DMS 273 treated with DMSO at 0.1 percent for 48 hours (cell line): Measurements from ENCODE around the gene SDR42E1.
"Not testable (repeated sequence)": the region's sequence is repeated elsewhere in the genome, so short reads cannot be mapped to it uniquely, and the experiment has no call there.

Source experiments
- DNase-seq: peaks from one replicate; lab custom pipeline; 2025; lab: John Stamatoyannopoulos, UW

The SDR42E1 gene

GRCh38 chr16:82037251-82037650 is 26.0 kb upstream of the SDR42E1 start:
- no peak for DNase-seq

GRCh38 chr16:82034981-82035612 is 23.8 kb upstream of the SDR42E1 start, which contains the start of gene HSD17B2:
TSS of gene HSD17B2 (plus strand) at chr16:82035253. CDS start at chr16:82035425, 172 bp downstream.
- DNase-seq, result no peak

DNA sequence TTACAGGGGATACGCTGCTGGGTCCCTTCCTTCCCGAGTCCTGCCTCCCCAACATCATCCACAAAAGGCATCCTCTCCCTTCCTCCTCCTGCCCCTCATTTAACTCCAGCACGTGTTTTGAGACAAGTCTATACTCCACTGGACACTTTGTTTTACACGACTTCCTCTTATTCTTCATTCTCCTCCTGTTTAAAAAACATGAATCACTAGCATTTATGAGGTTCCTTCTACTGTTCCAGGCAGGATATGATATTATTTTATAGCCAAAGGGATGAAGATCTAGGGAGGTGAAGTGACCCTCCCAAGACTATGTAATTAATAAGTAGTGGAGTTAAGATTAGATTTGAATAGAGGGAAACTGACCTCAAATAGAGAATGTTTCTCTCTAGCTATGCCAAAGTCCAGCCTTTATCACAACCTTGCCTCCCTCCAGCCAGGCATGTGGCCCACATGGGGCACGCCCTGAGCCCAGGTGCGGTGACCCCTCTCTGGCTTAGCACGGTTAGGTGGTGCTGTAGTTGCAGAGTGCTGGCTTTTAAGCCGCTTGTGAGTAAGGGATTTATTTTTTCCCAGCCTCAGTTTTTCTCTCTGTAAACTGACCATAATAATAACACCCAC is 22.5 kb upstream of the SDR42E1 start:
- DNase-seq, result no peak

DNA sequence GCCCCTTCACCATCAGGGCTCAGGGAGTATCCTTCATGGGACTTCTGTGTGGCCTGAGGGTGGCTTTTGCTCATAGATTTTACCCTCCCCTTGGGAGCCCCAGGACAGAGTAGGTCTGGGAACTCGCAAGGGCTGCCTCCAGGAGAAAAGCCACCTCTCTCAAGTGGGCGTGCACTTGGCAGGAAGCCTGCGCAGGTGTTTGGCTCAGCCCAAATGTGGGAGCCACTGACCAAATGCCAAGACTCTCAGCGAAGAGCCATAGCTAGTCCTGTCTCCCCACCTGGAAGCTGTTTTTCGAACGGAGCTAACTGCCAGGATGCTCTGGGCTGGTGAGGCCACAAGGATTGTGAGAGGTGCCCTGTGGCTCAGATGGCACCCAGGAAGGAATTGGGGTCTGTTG is 21.7 kb upstream of the SDR42E1 start:
- no peak for DNase-seq

DNA sequence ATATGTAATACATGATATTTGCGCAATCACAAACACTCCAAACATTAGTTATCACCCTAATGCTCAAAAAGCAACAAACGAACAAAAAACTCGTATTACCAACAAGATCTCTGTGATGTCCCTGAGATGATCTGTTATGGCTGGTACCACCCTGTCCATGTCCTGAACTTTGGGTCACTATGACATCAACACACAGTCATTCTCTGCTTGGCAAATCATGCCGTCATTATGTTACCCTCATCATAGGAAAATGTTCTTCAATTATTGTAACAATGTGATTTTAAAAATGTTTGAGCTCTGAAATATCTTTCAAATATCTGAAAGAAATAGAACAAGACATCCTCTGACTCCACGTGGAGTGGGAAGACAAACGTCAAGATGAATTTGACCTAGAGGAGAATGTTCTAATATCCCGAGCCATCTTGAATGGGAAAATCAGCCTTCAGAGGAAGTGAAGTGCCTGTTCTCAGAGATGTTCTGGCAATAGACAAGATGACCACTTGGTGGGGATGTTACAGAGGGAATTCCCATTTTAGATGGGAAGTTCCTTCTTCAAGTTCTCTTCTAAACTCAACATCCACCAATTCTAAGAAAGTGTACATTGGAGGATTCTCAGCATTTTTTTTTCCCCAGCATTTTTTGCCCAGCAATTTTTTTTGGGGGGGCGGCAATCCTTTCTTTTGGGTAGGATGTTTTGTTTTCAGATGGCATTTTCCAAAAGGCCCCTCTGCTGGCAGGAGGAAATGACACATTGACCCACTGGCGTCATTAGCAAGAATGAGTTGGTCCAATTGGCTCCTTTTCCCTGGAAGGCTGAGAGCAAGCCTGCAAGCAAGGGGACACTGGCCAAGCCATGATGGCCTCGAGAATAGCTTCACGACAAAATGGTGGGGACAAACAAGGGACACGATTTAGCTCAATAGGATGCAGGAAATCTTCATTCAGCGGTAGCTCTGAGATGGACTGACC is 20.1 kb upstream of the SDR42E1 start:
- peak; percentile 12 for DNase-seq

DNA sequence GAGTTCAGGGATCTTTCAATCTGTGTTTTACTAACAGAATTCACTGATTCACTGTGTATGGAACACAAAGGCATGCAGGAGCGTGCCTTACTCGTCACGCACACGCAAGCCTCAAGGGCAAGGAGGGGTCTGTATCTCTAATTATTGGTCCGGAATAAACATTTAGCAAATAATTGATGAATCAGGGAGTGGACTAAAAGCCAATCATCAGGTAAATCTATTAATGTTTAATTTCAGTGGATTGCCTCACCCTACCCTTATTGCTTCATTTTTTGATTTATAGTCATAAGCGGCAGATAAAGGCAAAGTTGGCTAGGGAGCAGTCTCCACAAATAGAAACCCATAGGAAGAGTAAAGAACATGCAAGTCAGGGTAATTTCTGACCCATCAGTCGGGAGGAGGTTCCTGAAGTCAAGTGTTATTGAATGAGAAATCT is 16.4 kb upstream of the SDR42E1 start:
- no peak for DNase-seq

DNA sequence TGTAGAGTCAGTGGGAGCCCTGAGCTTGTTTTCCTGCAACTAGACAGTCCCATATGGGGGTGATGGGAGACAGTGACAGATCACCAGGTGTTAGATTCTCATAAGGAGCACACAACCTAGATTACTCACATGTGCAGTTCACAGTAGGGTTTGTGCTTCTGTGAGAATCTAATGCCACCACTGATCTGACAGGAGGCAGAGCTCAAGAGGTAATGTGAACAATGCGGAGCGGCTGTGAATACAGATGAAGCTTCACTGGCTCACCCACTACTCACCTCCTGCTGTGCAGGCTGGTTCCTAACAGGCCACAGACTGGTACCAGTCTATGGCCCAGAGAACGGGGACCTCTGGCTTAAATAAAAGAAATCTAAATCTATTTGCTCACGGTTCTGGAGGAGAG is 13.6 kb upstream of the SDR42E1 start:
- DNase-seq, result no peak

DNA sequence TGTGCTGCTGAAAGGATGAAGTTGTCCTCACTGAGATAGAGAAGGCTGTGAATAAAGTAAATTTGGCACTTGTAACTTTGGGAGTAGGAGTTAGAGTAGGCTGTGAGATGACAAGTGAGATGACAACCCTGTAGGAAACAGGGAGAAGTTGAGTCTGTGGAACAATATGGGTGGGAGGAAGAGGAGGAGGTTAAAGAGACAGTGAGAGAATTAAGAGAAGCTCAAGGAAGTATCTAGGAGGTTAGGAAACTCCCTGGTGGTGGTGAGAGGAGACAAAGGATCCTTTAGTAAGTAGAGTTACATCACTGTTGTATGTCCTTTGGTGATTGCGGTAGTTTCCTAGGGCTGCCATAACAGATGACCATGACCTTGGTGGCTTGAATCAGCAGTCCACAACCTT is 13.0 kb upstream of the SDR42E1 start:
- DNase-seq, result no peak

GRCh38 chr16:82023206-82023605 is 11.9 kb upstream of the SDR42E1 start:
- DNase-seq, result no peak

- no peak for DNase-seq
Measured at GRCh38 chr16:82020051-82020450, 8.8 kb upstream of the SDR42E1 start.

- no peak for DNase-seq
Measured at GRCh38 chr16:82019535-82019934, 8.3 kb upstream of the SDR42E1 start.

- DNase-seq, result no peak
Measured at GRCh38 chr16:82017911-82018568, 6.8 kb upstream of the SDR42E1 start.

DNA sequence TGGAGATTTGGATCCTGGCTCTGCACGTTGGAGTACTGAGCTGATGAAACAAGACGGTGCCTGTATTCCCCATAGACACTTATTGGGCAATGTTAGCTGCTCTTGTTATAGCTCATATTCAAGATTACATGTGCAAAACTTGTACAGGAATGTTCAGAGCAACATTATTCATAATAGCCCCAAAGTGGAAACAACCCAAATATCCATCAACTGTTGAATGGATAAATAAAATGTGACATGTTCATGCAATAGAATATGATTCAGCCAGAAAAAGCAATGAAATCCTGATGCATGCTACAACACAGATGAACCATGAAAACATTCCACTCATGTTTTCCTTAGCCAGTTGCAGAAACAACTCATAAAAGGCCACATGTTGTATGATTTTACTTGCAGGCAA is 5.7 kb upstream of the SDR42E1 start:
- no peak for DNase-seq

- no peak for DNase-seq
Measured at GRCh38 chr16:82016263-82016662, 5.0 kb upstream of the SDR42E1 start.

- no peak for DNase-seq
Measured at GRCh38 chr16:82013139-82013538, 1.9 kb upstream of the SDR42E1 start.

DNA sequence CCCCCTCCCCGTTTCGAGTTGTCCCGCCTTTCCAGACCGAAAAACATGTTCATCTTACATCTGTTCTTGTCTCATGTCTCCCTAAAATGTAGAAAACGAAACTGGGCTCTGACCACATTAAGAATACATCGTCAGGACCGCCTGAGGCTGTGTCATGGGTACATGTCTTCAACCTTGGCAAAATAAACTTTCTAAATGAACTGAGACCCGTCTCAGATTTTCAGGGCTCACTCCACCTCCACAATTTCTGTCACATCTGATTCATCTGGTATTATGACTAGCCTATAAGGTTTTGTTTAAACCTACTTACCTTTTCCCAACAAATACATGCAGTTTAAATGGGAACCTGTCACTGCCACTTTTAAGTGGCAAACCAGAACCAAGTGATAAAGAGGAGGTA is 621 bp downstream of the SDR42E1 start:
- DNase-seq, result no peak

DNA sequence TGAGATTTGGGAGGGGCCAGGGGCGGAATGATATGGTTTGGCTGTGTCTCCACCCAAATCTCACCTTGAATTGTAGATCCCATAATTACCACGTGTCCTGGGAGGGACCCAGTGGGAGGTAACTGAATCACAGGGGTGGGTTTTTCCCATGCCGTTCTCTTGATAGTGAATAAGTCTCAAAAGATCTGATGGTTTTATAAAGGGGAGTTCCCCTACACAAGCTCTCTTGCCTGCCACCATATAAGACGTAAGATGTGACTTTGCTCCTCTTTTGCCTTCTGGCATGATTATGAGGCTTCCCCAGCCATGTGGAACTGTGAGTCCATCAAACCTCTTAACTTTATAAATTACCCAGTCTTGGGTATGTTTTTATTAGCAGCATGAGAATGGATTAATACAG is 1.5 kb downstream of the SDR42E1 start:
- not testable (repeated sequence) for DNase-seq

DNA sequence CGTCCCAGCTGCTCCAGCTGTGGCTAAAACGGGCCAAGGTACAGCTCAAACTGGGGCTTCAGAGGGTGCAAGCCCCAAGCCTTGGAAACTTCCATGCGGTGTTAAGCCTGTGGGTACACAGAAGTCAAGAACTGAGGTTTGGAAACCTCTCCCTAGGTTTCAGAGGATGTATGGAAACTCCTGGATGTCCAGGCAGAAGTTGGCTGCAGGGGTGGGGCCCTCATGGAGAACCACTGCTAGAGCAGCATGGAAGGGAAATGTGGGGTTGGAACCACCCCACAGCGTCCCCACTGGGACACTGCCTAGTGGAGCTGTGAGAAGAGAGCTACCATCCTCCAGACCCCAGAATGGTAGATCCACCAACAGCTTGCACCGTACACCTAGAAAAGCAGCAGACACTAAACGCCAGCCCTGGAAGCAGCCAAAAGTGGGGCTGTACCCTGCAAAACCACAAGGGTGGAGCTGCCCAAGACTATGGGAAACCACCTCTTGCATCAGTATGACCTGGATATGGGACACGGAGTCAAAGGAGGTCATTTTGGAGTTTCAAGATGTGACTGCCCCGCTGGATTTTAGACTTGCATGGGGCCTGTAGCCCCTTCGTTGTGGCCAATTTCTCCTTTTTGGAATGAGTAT is 2.2 kb downstream of the SDR42E1 start:
- DNase-seq, result no peak

DNA sequence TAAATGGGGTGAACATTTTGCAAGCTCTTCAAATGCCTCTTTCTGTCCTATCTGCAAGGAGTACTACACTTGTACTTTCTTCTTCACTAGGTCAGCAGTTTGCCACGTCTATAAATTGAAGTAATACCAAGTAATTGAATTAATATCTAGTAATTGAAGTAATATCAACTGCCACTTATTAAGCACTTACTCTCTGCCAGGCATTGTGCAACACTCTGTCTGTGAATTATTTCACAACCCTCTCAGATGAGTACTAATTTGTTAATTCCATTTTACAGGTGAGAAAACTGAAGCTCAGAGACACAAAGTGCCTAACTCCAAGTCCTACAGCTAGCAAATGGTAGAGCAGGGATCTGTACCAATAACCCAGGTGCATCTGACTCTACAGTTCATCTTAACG is 4.1 kb downstream of the SDR42E1 start:
- no peak for DNase-seq

- DNase-seq, result no peak
Measured at GRCh38 chr16:82006036-82006435, 5.2 kb downstream of the SDR42E1 start.

DNA sequence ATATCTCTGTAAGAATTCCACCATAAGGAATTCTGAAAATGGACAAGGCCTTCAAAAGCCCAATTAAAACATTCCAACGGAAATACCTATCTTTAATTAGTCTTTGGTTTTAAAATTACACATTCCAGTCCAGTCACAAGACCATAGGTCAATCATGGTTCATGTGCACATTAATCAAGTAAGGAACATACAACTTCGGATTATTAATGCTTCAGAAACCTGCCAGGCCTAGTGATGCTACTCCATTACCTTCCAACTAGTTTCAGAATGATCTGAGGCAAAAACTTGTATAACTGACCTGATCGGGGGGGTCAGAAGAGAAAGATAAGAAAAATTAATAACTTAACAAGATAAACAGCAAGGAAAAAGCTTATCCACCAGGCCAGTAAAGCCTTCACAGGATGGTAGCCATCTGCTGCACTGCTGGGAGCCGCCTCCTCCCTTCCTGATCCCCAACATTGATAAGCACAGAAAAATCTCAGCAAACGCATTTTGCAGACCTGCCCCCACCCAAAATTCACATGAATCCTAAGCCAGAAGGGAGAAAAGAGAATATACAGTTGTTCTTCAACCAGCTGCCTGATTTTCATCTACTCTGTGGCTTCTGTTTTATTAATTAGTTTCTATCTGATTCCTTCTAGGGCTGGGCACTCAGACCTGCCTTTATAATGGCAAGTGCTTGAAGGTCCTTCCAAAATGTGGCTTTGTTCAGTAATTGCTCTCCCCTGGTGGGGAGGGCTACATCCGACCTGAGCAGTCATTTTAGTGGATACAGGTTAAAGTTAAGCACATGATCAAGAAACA is 6.0 kb downstream of the SDR42E1 start:
- peak; percentile 44 for DNase-seq
